NOMO-1 treated with DMSO at 0.1 percent for 48 hours (cell line): ENCODE data around the gene SESN1.

ENCODE experiments used
- DNase-seq: peaks from one replicate; lab custom pipeline; 2025; ENCODE audit not compliant: unreplicated experiment; lab: John Stamatoyannopoulos, UW

Gene SESN1

DNA sequence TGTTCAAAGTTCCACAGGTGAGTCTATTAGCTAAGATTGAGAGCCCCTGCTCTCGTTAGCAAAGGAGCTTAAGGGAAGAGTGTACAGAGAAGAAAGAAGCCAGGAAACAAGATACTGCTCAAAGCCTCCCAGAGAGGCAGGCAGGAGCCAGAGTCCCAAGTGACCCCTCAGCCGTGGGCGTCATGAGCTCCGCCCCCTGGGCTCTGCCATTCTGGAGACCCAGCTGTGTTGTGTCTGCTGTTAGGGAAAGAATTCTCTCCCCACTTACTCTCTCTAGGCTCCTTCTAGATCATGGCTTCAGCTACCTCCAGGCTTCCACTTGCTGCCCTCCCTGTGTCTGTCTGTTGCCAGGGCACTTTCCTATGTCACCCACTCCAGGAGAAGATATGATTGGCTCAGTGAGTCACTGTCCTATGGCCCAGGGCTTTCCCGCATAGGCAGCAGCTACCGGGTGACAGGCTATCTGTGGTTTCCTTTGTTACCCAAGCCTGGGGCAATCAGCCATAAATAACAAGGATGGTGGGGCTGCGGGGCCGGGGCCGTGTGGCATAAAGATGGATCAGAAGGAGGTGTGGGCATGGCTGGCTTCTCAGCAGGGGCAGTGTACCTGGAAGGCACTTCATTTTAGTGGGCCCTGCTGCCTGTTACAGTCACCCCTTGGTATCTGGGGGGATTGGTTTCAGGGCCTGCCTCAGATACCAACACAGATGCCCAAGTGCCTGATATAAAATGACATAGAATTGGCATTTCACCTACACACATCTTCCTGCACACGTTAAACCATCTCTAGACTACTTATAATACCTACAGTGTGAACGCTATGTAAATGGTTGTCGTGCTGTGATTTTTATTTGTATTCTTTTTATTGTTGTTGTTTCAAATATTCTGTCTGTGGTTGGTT lies 127.5 kb downstream of the SESN1 start:
- DNase-seq: peak; percentile 98

DNA sequence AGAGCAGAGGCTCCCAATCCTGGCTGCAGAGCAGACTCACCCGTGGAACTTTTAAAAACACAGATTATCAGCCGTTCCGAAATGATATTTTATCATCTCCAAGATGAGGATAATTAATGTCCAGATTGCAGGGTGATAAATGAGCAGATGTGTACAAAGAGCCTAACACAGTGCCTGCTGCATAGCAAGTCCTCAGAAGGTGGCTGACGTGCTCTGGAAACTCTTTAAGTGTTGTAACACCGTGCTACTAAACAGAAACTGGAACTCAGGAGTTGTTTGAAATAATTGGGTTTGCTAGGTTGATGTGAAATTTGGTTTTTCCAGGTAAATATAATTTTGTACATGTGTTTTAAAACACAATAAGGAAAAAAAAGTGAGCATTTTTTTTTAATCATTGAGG lies 128.4 kb downstream of the SESN1 start:
- DNase-seq: peak; percentile 57

DNA sequence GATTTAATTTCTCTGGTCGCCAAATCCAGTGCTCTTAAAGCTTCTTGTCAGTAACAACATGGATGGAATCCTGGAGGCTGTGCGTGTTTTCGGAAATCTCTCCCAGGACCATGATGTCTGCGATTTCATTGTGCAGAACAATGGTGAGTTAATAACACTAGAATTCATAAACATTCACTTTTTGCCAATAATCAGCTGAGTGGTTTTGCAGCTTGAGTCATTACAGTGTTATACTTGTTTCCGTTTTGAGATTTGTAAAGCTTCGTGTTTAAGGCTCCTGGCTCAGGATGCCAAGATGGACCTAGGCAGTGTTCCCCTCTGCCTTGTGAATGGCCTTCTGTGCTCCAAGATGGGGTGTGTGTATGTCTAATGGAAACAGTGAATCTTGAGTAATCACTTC lies 132.7 kb downstream of the SESN1 start:
- no peak for DNase-seq

DNA sequence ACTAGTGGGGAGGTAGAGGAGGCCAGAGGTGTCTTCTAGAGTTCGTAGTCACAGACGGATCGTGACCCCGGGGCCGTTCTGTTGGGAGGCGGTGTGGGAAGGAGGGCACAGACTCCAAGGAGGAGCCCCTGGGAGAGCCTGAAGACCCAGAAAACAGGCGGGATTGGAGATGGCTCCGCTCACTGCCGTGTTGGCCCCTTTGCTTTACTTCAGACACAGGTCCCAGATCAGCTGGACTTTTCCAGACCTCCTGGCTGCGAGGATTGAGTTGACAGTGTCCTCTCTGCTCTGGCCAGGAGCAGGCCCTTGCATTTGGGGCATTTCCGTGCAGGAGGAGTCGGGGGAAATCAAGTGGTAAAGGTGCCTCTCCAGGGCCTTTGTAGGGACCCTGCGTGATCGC lies 133.6 kb downstream of the SESN1 start:
- DNase-seq: no peak

DNA sequence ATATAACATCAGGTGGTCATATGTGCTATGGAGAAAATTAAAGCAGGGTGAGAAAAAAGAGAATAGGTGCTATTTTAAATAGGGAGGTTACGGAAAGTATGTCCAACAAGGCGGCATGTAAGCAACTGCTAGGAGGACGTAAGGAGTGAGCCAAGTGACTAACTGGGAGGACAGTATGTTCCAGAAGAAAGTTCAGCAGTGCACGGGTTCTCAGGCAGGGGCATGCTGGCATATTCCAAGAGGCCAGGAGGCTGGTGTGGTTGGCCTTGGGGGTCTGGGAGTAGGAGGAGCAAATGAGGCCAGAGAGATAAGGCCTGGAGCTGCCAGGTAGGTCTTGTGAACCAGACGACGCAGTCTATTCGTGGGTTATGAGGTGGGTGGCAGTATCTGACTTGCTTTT lies 134.0 kb downstream of the SESN1 start:
- DNase-seq: no peak

DNA sequence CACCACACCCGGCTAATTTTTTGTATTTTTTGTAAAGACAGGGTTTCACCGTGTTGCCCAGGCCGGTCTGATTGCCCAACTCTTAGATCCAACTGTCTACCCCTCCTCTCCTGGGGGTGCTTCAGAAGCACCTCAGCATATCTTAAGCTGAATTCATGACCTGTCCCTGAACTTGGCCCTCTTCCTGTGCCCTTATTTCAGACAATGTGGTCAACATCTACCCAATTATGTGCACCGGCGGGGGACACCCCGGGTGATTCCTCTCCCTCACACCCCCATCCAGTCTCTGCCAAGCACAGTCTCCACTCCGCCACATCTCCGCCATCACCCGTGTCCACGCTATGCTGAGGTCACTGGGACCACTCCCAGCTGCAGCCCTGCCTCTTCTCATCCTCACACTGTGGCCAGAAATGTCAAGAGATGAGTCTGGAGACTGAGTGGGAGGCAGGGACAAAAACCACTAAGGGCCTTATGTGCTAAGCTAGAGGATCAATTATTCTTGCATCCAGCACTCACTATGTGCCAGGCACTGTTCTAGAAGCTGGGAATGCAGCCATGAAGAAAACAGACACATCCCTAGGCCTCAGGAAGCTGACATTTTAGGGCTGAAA lies 134.6 kb downstream of the SESN1 start:
- no peak for DNase-seq

DNA sequence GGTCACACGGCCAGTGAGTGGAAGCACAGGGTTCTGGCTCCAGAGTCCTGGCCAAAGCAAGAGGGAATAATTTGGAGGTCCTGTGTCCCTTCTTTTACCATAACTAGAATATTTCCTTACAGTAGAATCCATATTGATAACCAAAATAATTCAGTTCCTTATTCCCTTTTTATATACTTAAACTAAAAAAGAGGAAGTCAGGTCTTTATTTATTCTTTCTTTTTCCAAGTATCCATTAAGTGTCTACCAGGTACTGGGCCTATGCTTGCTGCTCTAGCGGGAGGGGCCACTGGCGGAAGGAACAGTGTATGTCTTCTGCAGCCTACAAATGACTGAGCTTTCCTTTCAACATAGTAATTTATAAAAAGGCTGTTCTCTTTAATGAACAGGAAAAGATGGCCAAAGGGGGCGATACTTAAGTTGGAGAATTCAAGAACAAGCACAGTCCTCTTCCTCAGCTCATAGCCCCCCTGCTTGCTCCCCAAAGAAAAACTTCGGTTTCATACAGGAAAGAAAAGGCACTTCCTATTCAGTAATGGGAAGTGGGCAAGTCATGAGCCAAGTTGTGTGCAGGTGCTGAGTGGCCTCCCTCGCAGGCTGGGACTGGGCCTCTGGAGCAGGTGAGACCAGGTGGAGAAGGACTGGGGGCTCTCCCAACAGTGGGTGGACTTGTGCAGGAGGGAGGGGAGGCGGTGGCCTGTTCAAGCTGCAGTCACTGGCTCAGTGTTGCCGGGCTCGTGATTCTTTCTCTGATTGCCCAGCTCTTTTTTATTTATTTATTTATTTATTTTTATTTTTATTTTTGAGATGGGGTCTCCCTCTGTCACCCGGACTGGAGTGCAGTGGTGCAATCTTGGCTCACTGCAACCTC lies 135.5 kb downstream of the SESN1 start:
- DNase-seq: peak; percentile 60

DNA sequence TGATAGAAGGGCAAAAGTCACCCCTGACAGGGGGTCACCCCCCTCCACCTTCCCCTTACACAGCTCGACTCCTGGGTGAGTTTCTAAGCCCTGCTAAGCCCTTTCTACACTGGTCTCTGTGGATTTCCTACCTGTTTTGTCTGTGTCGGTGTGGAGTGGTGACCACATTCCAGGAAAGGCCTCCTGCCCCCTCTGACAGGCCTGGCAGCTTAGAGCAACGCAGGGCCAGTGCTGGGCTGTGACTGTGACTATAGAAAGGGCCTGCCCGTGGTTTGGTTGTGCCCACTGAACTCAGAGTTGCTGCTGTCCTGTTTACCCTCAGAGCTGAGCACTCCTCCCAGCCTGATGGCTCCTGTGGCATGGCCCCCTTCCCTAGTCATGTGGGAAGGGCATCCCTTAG lies 137.4 kb downstream of the SESN1 start:
- no peak for DNase-seq

DNA sequence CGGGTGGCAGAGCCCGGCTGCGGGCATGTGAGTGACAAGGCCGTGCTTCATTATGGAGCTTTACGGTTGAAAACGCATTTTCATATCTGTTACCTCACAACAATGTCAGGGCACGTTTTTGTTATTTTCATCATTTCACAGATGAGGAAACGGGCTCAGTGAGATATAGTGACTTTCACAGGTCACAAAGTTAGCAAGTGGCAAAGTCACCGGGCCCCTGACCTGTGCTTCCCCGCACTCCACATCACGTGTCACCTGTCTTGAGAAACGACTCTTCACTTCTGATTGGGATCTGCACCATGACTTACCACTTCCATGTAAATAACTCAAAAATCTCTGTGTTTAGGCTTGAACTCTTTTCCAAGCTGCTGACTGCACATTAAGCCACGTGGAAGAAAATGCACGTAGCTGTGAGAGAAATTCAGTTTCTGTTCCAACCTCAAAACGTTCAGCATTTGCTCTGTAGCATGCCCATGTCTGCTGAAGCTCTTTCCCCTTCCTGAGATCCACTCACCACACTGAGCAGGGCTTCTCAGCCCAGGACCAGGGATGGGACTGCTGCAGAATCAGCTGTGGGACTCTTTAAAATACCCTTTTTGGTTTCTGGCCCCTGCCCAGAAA lies 139.2 kb downstream of the SESN1 start:
- DNase-seq: no peak

DNA sequence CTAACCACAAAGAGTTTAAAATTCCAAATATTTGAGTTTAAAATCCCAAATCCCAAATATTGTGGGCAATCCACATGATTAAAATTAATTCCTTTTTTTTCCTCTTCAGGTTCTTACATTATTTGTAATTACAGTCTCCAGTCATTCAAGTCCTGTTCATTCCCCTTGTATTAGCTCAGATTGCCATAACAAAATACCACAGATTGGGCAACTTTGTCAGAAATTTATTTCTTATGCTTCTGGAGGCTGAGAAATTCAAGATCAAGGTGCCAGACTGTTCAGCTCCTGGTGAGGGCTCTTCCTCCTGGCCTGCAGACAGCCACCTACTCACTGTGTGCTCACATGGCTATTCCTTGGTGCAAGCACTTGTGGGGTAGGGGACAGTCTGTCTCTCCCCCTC lies 141.0 kb downstream of the SESN1 start:
- DNase-seq: no peak

DNA sequence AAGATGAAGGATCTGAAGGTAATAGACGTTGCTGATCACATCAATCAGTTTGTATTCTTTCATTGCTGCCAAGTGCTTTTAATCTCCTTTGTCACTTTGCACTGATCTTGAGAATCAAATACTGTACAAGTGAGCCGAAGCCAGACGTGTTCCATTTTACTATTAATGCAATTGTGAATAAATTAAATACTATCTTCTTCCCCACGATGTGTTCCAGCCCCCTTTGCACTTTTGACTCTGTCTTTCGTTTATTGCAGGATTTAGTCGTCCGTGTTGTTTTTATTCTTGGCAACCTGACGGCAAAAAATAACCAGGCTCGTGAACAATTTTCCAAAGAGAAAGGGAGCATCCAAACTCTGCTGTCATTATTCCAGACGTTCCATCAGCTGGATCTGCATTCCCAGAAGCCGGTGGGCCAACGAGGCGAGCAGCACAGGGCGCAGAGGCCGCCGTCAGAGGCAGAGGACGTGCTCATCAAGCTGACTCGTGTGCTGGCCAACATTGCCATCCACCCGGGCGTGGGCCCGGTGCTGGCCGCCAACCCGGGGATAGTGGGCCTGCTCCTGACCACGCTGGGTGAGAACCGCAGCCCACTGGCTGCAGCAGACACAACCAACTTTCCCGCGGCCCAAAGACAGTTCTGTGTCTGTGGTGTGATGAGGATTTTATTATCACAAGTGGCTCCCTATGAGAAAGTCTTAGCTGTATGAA lies 141.7 kb downstream of the SESN1 start:
- DNase-seq: no peak

DNA sequence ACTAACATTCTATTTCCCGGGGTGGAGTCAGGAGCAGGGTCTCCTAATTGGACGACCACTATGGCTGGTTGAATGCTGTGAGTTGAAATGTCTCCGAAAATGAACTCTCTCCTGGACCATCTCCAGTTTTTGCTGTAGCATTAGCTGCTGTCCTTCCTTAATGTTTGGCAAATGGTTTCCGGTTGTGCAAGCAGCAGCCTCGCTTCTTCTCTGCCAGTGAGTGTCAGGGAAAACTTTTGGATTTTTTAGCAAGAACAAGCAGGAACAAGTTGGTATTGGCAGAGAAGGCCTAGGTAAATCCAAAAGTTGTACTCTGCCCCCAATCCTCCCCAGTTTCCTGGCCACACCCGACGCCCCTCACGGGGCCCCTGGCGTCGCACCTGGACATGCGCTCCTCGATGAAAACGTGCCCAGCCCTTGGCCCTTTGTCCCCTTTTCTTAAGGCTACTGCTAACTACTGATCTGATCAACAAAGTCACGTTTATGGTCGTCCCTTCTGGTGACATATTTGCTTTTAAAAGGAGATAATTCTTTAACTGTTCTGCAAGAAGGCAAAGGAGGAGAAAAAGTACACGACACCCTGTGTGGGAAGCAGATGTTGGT lies 143.2 kb downstream of the SESN1 start:
- no peak for DNase-seq

DNA sequence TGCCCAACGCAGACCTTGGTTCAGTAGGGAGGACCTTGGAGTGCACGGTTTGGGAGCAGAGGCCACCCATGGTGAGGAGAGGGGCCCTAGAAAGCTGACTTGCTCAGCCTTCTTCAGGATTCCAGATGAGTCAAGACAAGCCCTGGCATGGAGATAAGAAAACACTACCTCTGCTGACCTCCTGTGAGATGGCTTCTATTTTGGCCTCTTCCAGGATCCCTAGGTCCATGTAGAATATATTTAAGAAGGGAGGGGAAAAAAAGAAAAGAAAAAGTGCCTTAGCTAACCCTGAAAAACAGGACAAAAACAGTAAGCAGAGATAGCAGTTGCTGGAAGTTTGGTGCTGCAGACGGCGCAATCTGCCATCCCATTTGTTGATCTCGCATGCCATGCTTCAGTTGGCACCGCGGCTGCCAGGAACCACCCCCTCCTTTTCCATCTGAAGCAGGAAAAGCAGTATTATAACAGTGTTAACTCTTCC lies 146.4 kb downstream of the SESN1 start:
- DNase-seq: no peak

DNA sequence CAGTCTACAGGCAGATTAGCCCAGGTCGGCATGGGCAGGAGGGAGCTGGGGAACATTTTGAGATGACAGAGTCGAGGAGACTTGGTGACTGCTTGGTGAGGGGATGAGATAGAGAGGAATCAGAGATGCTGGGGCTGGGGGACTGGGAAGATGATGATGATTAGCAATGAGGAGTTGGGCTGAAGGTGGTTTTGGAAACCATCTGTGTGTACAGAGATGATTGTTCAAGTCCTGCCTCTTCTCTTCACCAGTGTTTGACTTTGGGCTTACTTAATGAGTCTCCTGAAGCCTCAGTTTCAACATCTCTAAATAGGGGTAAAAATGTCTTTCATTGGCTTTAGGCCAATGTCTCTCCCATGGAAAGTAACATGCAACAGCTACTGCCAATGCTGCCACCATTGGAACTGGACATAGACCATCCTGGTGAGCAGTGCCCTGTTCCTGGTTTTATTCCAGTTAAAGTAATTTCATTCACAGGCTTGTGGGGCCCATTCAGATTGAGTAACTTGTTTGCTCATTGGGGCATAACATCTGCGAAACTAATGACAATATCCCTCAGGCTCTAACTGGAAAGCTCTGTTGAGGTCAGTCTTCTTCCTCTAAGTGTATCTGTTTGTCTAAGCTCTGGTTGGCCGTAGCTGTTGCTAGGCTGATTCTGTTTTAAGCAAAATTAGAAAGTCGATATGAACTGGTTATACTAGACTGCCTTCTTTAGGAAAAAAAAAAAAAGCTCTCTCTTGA lies 147.4 kb downstream of the SESN1 start:
- DNase-seq: peak; percentile 50

DNA sequence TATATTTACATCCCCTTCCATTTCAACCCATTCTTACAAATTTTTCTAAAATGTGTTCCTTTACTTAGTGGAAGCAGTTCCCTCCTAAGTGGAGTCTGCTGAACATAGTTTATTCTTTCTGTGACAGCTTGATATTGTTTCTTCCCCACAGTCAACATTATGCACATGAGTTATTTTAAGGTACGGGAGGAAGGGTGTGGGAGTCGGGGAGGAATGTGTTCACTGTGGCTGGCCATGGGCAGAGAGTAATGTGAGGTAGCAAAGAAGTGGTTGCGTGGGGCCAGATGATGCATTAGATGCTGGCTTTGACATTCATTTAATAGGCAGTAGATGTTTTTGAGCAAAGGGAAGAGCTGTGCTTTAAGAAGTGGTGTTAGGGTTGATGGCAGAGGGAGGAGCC lies 148.0 kb downstream of the SESN1 start:
- no peak for DNase-seq

DNA sequence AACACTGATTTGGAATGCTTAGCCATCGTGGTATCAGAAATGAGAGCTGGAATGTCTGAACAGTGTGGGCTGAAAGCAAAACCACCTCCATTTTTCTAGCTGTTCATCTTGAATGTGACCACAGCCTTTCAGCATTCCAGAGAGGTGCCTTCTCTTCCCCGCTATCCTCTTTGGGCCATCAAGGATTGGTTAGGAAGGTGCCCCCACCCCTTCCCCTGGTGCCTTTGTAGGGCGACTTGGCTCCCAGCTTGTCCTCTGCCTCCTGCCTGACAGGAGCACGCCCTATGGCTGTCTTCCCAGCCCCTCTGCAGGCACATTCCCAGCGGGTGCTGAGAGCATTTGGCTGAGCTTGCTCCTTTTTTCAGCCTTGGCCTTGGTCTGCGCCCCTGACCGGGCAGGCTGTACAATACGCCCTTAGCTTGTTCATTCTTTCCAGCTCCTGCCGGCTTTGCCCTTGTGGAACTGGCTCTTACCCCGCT lies 148.9 kb downstream of the SESN1 start:
- DNase-seq: no peak

DNA sequence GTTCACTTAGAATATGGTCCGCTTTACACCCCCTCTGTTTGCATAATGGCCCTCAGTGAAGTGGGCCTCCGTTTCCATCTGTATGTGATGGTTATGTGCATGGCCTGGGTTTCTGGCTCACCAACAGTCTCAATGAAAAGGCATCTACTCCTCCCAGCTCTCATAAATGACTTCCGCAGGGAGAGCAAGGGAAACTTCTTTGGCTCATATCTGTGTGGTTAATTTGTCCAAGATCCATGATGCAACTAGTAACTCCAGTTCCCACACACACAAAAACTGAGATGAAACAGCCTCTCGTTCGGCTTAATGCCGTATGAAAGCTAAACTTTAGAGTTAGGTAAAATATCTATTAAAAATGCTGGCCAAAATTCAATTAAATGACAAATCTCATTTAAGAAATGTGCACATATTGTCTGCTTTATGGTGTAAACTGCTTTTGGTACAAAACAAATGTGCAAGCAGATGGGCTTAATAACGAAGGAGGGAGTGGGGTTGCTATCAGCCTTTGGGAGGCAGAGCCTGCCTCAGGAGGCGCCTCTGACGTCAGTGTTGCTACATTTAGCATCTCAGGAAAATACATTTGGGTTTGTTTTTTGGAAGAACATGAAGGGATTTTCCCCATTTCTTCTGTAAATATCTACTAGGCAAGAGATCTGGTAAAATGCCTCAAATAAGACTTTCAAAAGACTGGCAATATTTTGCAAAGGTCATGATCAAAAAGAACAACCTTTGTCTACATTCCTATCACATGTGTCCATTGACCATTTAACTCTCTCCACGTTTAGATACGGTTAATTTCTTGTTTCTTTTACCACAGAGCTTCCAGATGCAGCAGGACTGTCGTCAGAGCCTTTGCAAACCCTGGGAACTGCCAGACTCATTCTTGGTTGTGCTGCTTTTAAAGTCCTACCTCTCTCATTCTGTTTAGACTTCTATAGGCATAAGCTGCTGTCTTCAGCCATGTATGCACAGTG lies 149.7 kb downstream of the SESN1 start:
- DNase-seq: no peak

DNA sequence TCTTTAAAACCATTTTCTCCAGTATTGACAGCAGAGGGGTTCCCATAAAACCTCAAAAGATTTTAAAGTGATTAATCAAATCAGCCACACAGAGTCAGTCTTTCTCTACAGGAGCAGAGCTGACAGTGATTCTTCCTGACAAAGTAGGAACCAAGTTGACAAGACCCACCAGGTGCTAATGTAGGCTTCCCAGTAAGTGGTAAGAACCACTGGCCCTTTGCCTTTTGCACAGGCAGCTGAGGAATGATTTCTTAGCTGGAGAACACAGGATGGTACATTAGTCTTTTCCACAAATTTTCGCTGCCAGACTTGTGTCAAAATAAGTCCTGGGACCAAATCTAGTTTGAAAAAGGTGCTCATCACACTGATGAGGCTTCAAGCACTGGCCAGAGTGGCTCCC lies 150.6 kb downstream of the SESN1 start:
- DNase-seq: no peak
